Ecto neural progenitor cell (in vitro differentiated cells): ENCODE results near the gene ST6GALNAC5.
"Not testable (repeated sequence)": the region's sequence is repeated elsewhere in the genome, so short reads cannot be mapped to it uniquely, and the experiment has no call there.

ENCODE experiments used
- DNase-seq: peaks from one replicate; pipeline ENCODE4 v3.0.0-alpha.2; 2018; ENCODE audit warnings: low spot score

The ST6GALNAC5 gene

DNA sequence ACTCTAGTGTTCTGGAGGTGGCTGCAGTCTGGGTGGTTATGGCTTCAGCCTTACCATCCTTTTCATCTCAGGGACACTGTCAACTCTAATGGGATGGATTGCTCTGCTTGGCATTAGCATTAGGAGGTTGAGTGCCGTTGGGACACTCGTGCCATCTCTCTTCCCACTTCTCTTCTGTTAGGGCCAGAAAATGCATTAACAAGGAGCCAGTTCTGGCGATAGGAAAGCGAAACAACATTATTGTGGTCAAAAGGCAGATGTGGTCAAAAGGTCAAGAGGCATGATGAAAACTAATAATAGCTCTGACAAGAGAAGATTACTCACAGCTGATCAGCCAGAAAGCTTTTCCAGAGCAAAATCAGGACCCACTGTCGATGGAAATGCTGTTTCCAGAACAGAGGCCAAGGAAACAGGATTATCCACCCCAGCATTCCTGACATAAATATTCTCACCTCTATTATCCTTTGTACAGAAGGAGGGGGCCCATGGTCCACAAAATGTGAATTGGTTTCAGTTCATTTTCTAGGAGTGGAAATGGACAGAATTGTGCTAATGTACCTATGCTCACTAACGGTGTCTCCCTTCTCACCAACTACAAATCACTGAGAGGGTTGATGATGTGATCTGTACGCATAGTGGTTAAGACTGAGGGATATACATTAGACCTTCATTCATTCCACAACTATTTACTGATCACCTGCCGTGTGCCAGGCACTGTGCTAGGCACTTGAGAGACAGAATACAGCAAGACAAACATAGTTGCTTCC is 72.0 kb downstream of the ST6GALNAC5 start:
- DNase-seq, result no peak

DNA sequence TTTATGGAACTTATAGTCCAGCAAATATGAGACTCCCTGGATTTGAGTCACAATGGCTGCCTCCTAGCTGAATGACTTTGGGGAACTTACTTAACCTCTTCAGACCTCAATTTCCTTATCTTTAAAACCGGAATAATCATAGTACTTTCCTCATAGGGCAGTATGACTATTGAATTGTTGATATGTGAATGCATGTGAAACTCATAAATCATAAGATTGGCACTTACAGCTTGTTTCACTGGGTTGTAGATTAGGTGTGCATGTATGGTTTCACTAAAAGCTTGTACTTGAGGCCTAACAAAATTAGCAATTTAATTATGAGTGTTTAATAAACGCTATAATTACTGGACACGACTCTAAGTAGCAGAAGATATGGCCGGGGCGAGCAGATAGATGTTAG is 72.5 kb downstream of the ST6GALNAC5 start:
- no peak for DNase-seq

GRCh38 chr1:76940571-76941335 is 73.5 kb downstream of the ST6GALNAC5 start:
- DNase-seq, result no peak

- DNase-seq, result no peak
Observed at GRCh38 chr1:76942549-76942948, 75.3 kb downstream of the ST6GALNAC5 start.

DNA sequence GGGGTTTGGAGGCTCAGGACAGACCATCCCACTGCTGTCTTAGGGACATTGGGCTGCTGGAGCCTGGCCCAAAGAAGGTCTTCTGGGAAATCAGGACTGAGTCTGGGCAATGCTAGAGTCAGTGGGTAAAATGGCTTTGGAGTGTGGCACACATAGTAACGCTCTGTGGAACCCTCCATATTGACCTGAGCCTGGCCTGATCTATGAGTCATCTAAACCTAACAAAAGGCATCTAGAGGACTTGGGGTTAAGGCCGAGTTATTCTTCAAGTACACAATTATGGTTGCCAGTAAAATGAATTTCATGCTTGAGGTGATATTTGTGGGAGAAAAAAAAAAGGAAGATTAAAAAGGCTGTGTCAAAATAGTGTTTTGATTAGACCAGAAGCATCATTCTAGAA is 77.7 kb downstream of the ST6GALNAC5 start:
- DNase-seq, result no peak

DNA sequence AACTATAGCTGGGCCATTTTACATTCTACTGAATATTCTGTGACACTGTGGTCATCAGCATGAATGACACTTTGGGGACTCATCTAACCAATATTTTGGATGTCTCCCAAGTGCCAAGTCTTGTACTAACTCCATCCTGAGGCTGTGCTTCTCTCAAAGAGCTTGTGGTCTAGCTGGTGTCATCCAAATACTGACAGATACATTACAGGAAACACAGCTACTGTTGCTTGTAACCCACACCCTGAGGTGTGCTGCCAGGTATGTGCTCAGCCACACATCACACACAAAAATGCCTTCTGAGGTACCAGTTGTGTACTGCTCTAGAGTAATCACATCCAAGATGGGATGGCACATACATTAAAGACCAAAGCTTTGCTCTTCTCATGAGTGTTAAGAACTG is 81.6 kb downstream of the ST6GALNAC5 start:
- DNase-seq, result no peak

DNA sequence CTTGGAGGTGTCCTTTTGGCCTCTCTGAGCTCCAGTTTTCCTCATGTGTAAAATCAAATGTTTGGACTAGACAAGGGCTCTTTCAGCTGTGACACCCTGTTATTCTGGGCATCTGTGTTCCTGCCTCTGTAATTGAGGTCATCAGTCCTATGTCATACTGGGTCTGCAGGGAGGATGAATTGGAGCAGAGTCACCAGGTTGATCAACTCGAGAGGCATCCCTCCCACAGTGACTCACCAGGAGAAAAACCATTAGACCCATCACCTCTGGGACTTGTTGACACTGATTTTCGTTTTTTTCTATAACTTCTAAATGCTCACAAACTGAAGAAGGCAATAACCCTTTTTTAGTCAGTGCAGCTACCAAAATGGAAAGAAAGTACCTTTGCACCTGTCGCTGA is 82.2 kb downstream of the ST6GALNAC5 start:
- DNase-seq, result no peak

DNA sequence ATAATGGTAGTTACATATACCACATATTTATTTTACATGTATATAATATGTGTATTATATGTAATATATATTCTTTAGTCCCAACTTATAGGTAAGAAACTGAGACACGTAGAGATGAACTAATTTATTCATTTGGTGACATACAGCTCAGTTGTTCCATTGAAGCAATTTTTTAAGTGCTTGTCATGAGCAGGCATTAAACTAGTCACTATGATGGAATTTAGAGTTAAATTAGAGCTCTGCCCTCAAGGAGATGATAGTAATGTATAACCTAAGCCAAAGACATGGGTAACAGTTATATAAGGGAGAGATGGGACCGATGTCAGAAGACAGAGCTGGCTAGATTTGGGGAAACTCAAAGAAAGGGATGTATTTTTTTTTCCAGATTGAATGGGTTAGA is 83.0 kb downstream of the ST6GALNAC5 start:
- DNase-seq, result no peak

DNA sequence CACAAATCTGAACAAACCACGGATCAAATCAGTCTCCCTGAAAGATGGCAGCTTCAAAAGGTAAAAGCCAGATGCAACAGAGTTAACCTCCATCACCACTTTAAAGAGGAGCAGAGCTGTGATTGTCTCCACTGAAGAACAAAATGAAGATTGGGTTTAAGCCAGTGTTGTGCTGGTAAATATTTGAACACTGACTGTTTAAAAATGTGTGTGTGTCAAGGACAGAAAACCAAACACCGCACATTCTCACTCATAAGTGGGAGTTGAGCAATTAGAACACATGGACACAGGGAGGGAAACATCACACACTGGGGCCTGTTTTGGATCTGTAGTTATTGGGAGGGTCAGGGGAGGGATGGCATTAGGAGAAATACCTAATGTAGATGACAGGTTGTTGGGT is 83.9 kb downstream of the ST6GALNAC5 start:
- no peak for DNase-seq

DNA sequence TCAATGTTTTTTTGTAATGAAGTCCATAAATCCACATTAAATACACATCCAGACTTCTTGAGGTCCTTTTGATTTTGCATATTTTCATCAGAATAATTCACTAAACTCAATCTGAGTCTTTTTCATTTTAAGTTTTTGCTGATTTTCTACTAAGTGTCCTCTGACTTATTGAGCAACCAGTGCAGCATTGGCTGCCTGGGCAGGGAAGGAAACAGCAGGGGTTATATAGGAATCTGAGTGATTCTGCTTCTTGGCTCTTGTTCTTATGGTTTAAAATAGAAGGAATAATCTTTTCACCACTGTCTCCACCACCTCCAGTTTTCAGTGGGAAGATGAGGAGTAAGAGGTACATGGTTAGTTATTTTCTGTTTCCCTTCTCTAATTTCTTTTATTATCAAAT is 88.4 kb downstream of the ST6GALNAC5 start:
- no peak for DNase-seq

DNA sequence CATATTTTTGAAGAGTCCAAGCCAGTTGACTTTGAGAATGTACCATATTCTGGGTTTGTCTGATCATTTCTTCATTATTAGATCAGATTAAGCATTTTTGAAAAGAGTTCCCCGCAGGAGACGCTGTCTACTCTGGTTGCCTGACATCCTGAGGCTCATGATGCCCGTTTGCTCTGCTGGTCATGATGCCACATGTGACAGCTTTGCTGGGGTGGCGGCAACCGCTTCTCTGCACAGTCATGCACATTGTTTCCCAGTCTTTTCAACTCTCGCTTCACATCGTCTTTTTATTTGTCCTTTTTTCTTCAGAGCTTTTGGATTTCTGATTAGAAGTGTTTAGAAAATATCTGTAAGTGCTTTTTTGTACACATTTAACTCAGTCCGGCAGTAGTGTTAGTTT is 90.7 kb downstream of the ST6GALNAC5 start:
- no peak for DNase-seq

DNA sequence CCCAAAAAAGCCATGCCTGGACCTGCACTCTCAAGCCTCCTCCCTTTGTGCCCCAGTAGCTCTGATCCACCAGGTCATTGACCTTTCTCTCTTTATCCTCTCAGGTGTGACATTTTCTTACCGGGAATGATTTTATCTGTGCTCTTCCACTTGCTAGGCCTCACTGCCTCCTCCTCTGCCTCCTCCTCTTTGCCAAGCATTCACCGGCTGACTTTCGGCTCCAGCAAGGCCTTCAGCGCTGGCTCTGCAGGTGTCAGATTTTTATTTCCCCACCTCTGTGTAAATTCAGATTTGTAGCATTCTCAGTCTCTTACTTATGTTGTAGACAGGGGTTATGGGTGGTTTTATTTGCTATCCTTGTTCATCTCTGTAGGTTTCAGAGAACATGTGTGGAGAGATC is 91.5 kb downstream of the ST6GALNAC5 start:
- DNase-seq, result no peak

DNA sequence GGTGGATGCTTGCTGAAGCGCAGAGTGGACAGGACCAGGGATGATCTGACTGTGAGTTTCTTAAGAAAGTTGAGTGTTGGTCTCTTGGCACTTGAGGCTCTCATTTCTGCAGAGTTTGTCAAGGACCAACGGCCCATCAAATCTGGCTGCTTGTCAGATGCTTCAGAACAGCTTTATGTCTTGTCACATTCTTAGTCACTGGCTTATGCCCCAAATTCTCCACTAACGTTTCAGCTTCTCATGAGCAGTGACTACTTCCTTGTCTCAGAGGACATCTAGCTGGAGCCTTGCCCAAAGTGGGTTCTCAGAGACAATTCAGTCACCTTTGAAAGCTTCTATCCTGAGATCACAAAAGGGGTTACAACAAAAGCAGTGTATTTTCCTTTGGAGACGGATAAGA is 92.3 kb downstream of the ST6GALNAC5 start:
- no peak for DNase-seq

- no peak for DNase-seq
Observed at GRCh38 chr1:76961181-76961819, 94.0 kb downstream of the ST6GALNAC5 start.

DNA sequence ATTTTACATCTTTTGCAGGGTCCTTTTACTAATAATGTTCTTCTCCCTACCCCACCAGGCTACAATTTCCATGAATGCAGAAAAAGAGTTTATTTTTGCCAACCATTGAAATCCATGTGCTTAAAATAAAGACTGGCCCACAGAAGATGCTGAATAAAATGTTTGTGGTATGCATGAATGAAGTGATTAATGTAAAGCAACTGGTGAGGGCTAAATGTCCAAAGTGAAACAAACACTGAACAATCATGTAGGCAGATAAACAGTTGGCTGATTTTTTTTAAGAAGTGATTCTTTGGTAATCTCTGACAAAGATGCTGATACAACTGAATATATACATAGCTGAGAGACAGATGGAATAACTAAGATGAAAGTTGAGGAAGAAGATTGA is 94.5 kb downstream of the ST6GALNAC5 start:
- DNase-seq, result no peak

DNA sequence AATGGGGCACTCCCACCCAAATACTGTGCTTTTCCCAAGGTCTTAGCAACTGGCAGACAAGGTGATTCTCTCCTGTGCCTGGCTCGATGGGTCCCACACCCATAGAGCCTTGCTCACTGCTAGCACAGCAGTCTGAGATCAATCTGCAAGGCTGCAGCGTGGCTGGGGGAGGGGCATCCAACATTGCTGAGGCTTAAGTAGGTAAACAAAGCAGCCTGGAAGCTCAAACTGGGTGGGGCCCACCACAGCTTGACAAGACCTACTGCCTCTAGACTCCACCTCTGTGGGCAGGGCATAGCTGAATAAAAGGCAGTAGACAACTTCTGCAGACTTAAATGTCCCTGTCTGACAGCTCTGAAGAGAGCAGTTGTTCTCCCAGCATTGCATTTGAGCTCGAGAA is 114.0 kb downstream of the ST6GALNAC5 start:
- not testable (repeated sequence) for DNase-seq

- DNase-seq, result no peak
Observed at GRCh38 chr1:76989976-76990375, 122.7 kb downstream of the ST6GALNAC5 start.

GRCh38 chr1:76993036-76993435 is 125.8 kb downstream of the ST6GALNAC5 start:
- no peak for DNase-seq

GRCh38 chr1:76998582-76999223 is 131.4 kb downstream of the ST6GALNAC5 start:
- DNase-seq, result no peak

DNA sequence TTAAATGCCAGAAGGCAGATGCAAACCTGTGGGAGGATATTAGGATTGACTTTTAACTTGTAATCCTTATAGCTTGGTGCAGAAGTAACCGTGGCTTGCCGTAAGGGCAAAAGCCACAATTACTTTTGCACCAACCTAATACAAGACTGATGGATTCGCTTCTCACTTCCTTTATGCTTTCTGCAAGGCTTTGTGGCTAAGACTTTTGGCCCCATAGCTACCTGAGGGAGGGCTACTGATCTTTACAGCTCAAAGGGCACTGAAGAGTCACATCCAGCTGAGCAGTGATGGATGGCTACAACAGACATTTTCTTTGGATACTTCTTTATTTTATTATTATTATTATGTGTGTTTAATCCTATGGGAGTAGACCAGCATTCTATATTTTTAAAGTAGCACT is 140.4 kb downstream of the ST6GALNAC5 start:
- DNase-seq, result no peak

DNA sequence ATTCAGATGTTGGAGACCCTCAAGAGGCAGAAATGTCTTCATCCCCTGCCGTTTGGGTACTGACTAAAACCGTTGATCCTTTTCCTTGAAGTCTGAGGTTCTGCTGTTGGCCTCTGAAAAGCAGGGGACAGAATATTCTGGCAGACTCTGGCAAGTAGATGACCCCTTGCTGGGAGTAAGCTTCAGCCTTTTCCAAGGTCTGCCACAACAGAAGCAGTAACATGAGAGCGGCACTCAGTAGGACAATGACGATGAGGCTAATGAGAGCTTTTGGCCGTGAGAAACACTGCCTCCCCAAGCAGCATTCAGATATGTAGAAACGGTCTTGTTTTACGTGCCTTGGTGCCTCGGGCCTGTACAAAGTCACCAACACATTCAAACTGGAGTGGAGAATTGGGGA is 143.7 kb downstream of the ST6GALNAC5 start:
- DNase-seq, result no peak

- no peak for DNase-seq
Observed at GRCh38 chr1:77012066-77012465, 144.8 kb downstream of the ST6GALNAC5 start.
